ENCODE data around the gene RNF212.

DNA sequence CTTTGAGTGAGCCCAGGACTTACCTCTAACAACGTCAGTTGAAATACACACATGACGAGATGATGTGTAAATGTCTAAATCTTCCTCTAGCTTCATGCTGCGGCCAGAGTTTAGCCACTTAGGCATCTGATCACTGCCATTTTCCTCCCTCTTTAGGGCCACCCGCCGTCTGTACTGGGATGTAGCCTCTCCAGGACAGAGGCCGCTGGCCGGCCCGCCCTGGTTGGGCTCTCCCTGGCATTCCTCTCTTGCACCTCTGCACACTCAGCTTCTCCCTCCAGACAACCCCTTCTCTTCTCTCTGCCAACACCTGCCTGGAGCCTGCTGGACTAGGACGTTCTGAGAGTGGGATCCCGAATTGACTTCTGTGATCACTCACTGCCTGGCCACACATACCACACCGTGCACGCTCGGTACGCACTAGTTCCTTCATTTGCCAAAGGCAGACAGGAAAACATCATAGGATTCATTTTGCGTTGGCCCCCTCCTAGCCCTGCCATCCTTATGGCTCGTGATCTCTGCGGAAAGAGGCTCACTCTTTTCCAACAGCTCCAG, 33.6 kb downstream of the RNF212 start:
- TF ChIP-seq, protein P1, sequence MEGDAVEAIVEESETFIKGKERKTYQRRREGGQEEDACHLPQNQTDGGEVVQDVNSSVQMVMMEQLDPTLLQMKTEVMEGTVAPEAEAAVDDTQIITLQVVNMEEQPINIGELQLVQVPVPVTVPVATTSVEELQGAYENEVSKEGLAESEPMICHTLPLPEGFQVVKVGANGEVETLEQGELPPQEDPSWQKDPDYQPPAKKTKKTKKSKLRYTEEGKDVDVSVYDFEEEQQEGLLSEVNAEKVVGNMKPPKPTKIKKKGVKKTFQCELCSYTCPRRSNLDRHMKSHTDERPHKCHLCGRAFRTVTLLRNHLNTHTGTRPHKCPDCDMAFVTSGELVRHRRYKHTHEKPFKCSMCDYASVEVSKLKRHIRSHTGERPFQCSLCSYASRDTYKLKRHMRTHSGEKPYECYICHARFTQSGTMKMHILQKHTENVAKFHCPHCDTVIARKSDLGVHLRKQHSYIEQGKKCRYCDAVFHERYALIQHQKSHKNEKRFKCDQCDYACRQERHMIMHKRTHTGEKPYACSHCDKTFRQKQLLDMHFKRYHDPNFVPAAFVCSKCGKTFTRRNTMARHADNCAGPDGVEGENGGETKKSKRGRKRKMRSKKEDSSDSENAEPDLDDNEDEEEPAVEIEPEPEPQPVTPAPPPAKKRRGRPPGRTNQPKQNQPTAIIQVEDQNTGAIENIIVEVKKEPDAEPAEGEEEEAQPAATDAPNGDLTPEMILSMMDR (IDR thresholded peaks at IDR 0.05; ENCODE audit: extremely low read depth in 1 of 2, insufficient read depth in 1 of 2, low read depth in 1 of 2, low read length in 2 of 2), result no peak
- TF ChIP-seq POLR2A (IDR thresholded peaks at IDR 0.05; ENCODE audit: low read depth, low read length), result no peak
- TF ChIP-seq POLR2AphosphoS5 (IDR thresholded peaks at IDR 0.05; ENCODE audit: insufficient read depth, low read depth, low read length), result no peak
